ENCODE results near the gene LYPD6B. TPM values are rescaled to one million over a fixed set of nuclear protein-coding genes. Genes with fewer than 3 reads are reported as not detected.
A peak's percentile ranks its signal among the peaks of the same experiment; 100 is the strongest.

LYPD6B gene
- total RNA-seq, 1 donor from 2014 or later: 23.7 TPM

GRCh38 chr2:149020432-149020851 is 18.1 kb upstream of the LYPD6B start:
- H3K9me3 Mint-ChIP-seq: no peaks in the 10 kb centered on the region
- peak; percentile 52 for DNase-seq (ENCODE audit: extremely low spot score, unreplicated experiment)
- H3K27ac Mint-ChIP-seq: peak overlapping the region; percentile 72

GRCh38 chr2:149021271-149021719 is 17.2 kb upstream of the LYPD6B start:
- no peaks in the 10 kb centered on the region for H3K27me3 Mint-ChIP-seq
- H3K4me3 Mint-ChIP-seq: no peak overlapping the region
- H3K4me1 Mint-ChIP-seq (ENCODE audit: unreplicated experiment): peaks cover 33% of the 10 kb centered on the region
- peaks cover 10% of the 10 kb centered on the region for H3K36me3 Mint-ChIP-seq
- no peak for TF ChIP-seq CTCF (conservative IDR thresholded peaks at IDR 0.05)
- H3K27ac Mint-ChIP-seq: no peak overlapping the region
- no peak for DNase-seq (ENCODE audit: extremely low spot score, unreplicated experiment)
- no peaks in the 10 kb centered on the region for H3K9me3 Mint-ChIP-seq

More at GRCh38 chr2:149020432-149020851, 18.1 kb upstream of the LYPD6B start:
- H3K4me3 Mint-ChIP-seq: no peak overlapping the region
- no peaks in the 10 kb centered on the region for H3K27me3 Mint-ChIP-seq
- no peak for TF ChIP-seq CTCF (conservative IDR thresholded peaks at IDR 0.05)
- peaks cover 40% of the 10 kb centered on the region for H3K4me1 Mint-ChIP-seq (ENCODE audit: unreplicated experiment)
- peaks cover 10% of the 10 kb centered on the region for H3K36me3 Mint-ChIP-seq

- H3K4me3 Mint-ChIP-seq: no peak overlapping the region
- no peak for TF ChIP-seq CTCF (conservative IDR thresholded peaks at IDR 0.05)
- peak; percentile 24 for DNase-seq (ENCODE audit: extremely low spot score, unreplicated experiment)
- H3K27me3 Mint-ChIP-seq: no peaks in the 10 kb centered on the region
- no peaks in the 10 kb centered on the region for H3K9me3 Mint-ChIP-seq
- H3K36me3 Mint-ChIP-seq: peaks cover 10% of the 10 kb centered on the region
- peaks cover 31% of the 10 kb centered on the region for H3K4me1 Mint-ChIP-seq (ENCODE audit: unreplicated experiment)
- H3K27ac Mint-ChIP-seq: no peak overlapping the region
Measured at GRCh38 chr2:149021761-149022160, 16.7 kb upstream of the LYPD6B start.

GRCh38 chr2:149023091-149023490 is 15.4 kb upstream of the LYPD6B start:
- Mint-ChIP-seq H3K9me3 (no peaks in the 10 kb centered on the region), H3K4me1 (ENCODE audit: unreplicated experiment) (peaks cover 34% of the 10 kb centered on the region), H3K27me3 (peaks cover 1% of the 10 kb centered on the region), H3K27ac (no peak overlapping the region), H3K4me3 (no peak overlapping the region), H3K36me3 (peaks cover 6% of the 10 kb centered on the region)
- no peak for DNase-seq (ENCODE audit: extremely low spot score, unreplicated experiment)
- no peak for TF ChIP-seq CTCF (conservative IDR thresholded peaks at IDR 0.05)

- Mint-ChIP-seq H3K27ac (peak overlapping the region; percentile 63), H3K4me3 (peak overlapping the region; percentile 68), H3K4me1 (ENCODE audit: unreplicated experiment) (peaks cover 36% of the 10 kb centered on the region), H3K9me3 (no peaks in the 10 kb centered on the region), H3K36me3 (no peaks in the 10 kb centered on the region), H3K27me3 (peaks cover 3% of the 10 kb centered on the region)
- no peak for DNase-seq (ENCODE audit: extremely low spot score, unreplicated experiment)
- TF ChIP-seq CTCF (conservative IDR thresholded peaks at IDR 0.05): no peak
Measured at GRCh38 chr2:149027590-149028250, 10.8 kb upstream of the LYPD6B start.
